Stimulated activated CD8-positive, alpha-beta memory T cell treated with anti-CD3 and anti-CD28 coated beads, Interleukin-2, amount 100 ng/mL, for 48 hours (primary cell): ENCODE results near the gene CDC25B.

ENCODE experiments used
- DNase-seq, 2 donors: peaks; one replicate each; pipeline ENCODE4 v3.0.0-alpha.2; 2020; ENCODE audit warnings: low read depth in 2 of 2

CDC25B gene

GRCh38 chr20:3764659-3765058 lies 31.5 kb upstream of the CDC25B start:
- DNase-seq = no peak

GRCh38 chr20:3765171-3765882 lies 30.8 kb upstream of the CDC25B start:
- DNase-seq = no peak

- DNase-seq = no peak
These were observed 29.5 kb upstream of the CDC25B start for GRCh38 chr20:3766422-3767109.

- DNase-seq = no peak
These were observed 29.0 kb upstream of the CDC25B start for GRCh38 chr20:3767110-3767426.

- peak; percentile 94 to 98 for DNase-seq
These were observed 28.4 kb upstream of the CDC25B start, which contains the start of gene ADISSP for GRCh38 chr20:3767427-3768341. Gene ADISSP, minus strand, starts transcription at chr20:3767753. Its CDS starts 7,653 bp downstream, at chr20:3760100.

GRCh38 chr20:3768342-3769130 lies 27.6 kb upstream of the CDC25B start:
- DNase-seq = peak; percentile 66 to 71

GRCh38 chr20:3771552-3772058 lies 24.5 kb upstream of the CDC25B start:
- DNase-seq = no peak

- no peak for DNase-seq
These were observed 20.5 kb upstream of the CDC25B start for GRCh38 chr20:3775457-3776108.

- no peak for DNase-seq
These were observed 18.8 kb upstream of the CDC25B start for GRCh38 chr20:3777381-3777715.

- peak; percentile 27 to 40 for DNase-seq
These were observed 18.1 kb upstream of the CDC25B start for GRCh38 chr20:3777716-3778629.

- no peak for DNase-seq
These were observed 17.1 kb upstream of the CDC25B start for GRCh38 chr20:3778976-3779375.

- no peak for DNase-seq
These were observed 14.8 kb upstream of the CDC25B start, which contains the start of gene SPEF1 for GRCh38 chr20:3781153-3781910. Gene SPEF1, minus strand, starts transcription at chr20:3781448. Its CDS starts 161 bp downstream, at chr20:3781287.

- no peak for DNase-seq
These were observed 13.5 kb upstream of the CDC25B start for GRCh38 chr20:3782597-3782996.

- no peak for DNase-seq
These were observed 13.0 kb upstream of the CDC25B start for GRCh38 chr20:3783068-3783489.

- no peak for DNase-seq
These were observed 12.5 kb upstream of the CDC25B start for GRCh38 chr20:3783511-3784195.

GRCh38 chr20:3784216-3784853 lies 11.8 kb upstream of the CDC25B start:
- no peak for DNase-seq

- no peak for DNase-seq
These were observed 11.3 kb upstream of the CDC25B start for GRCh38 chr20:3784863-3785239.
